Tibial nerve (tissue), 4 donors: ENCODE data around the gene CYP1A2. TPM values are rescaled to one million over a fixed set of nuclear protein-coding genes. Genes with fewer than 3 reads are reported as not detected.

ENCODE experiments used
- DNase-seq, 2 donors: peaks; one replicate each; pipeline ENCODE4 v3.0.0-alpha.2; 2019; ENCODE audit warnings: low spot score in 2 of 2
- H3K27ac ChIP-seq, 4 donors: fragments of 200-600 bp; sonication (generic) in 3 of 4; one replicate each; pipeline ENCODE4 v1.5.1; 2017 to 2019; ENCODE audit warnings: mild to moderate bottlenecking in 1 of 4
- H3K27me3 ChIP-seq, 2 donors: fragments of 200-600 bp; sonication (generic) in 1 of 2; one replicate each; pipeline versions ENCODE4 v1.5.1 to v1.6.0; 2017 to 2019
- H3K36me3 ChIP-seq, 3 donors: fragments of 200-600 bp; sonication (generic); one replicate each; pipeline ENCODE4 v1.5.1; 2018 to 2019
- H3K4me1 ChIP-seq, 4 donors: fragments of 200-600 bp; sonication (generic) in 3 of 4; one replicate each; pipeline ENCODE4 v1.5.1; 2017 to 2019
- H3K4me3 ChIP-seq, 4 donors: fragments of 200-600 bp; sonication (generic) in 3 of 4; one replicate each; pipeline ENCODE4 v1.5.1; 2017 to 2019; ENCODE audit warnings: mild to moderate bottlenecking in 1 of 4, moderate library complexity in 1 of 4
- H3K9me3 ChIP-seq, 4 donors: fragments of 200-600 bp; sonication (generic) in 3 of 4; one replicate each; pipeline ENCODE4 v1.5.1; 2017 to 2019
- CTCF ChIP-seq, 5 experiments: fragments of 200-600 bp in 3 of 5; fragments of 450-650 bp in 2 of 5; sonication (generic) in 3 of 5; IDR thresholded peaks; one replicate each; pipeline ENCODE4 v1.5.1; 2016 to 2019; ENCODE audit warnings: antibody characterized with exemption in 5 of 5, mild to moderate bottlenecking in 3 of 5, moderate library complexity in 2 of 5
- EP300 ChIP-seq, 2 donors: sonication (generic); formaldehyde crosslinking; IDR thresholded peaks; one replicate each; pipeline ENCODE4 v1.6.1; 2017; ENCODE audit warnings: antibody characterized with exemption in 2 of 2, mild to moderate bottlenecking in 1 of 2
- POLR2A ChIP-seq, 2 donors: fragments of 450-650 bp; IDR thresholded peaks; one replicate each; pipeline ENCODE4 v1.6.1; 2017; ENCODE audit warnings: antibody characterized with exemption in 2 of 2, mild to moderate bottlenecking in 2 of 2, moderate library complexity in 2 of 2
- WGBS, 2 donors: methylation state at CpG; one replicate each; pipeline ENCODE4 v1.1.5; 2018; 5-methylcytosine and 5-hydroxymethylcytosine counted together
- total RNA-seq, 4 donors: library from RNA; depleted of rRNA; stranded (reverse); fragments of >200 nt; gene quantifications; one replicate each; pipeline ENCODE4 v1.1.0, GENCODE V29; 2016

Gene CYP1A2
- total RNA-seq, 4 donors from 2014 or later, result not detected

- 77 to 87% methylated on average over 5 of the region's 5 CpGs for WGBS, 2 donors
- Histone ChIP-seq H3K9me3 (no peaks in the 10 kb centered on the region), H3K4me1 (peaks cover 0 to 50% (median 37%) of the 10 kb centered on the region in 4 donors), H3K27me3 (peaks cover 0 to under 1% of the 10 kb centered on the region in 2 donors), H3K4me3 (no peak overlapping the region), H3K27ac (peak overlapping the region; percentile 17 to 71 (median 52)), H3K36me3 (no peaks in the 10 kb centered on the region)
- TF ChIP-seq EP300 (IDR thresholded peaks at IDR 0.05), result no peak
- no peak for TF ChIP-seq POLR2A (IDR thresholded peaks at IDR 0.05)
- no peak for TF ChIP-seq CTCF (IDR thresholded peaks at IDR 0.05)
- no peak for DNase-seq
These were observed 24.7 kb downstream of the CYP1A2 start for GRCh38 chr15:74773329-74773728.

GRCh38 chr15:74773731-74774252, 25.1 kb downstream of the CYP1A2 start:
- Histone ChIP-seq H3K4me3 (no peak overlapping the region), H3K4me1 (peaks cover 0 to 55% (median 34%) of the 10 kb centered on the region in 4 donors), H3K27me3 (no peaks in the 10 kb centered on the region), H3K27ac (peak overlapping the region; percentile 17 to 74 (median 69)), H3K36me3 (no peaks in the 10 kb centered on the region), H3K9me3 (no peaks in the 10 kb centered on the region)
- no peak for TF ChIP-seq POLR2A (IDR thresholded peaks at IDR 0.05)
- TF ChIP-seq EP300 (IDR thresholded peaks at IDR 0.05), result peak in 1 of 2 donors; percentile 15
- 36 to 54% methylated on average over 5 of the region's 5 CpGs for WGBS, 2 donors
- no peak for DNase-seq

GRCh38 chr15:74775132-74775562, 26.5 kb downstream of the CYP1A2 start:
- Histone ChIP-seq H3K4me3 (no peak overlapping the region), H3K9me3 (no peaks in the 10 kb centered on the region), H3K4me1 (peaks cover 0 to 65% (median 38%) of the 10 kb centered on the region in 4 donors), H3K27me3 (no peaks in the 10 kb centered on the region), H3K27ac (peak overlapping the region in 1 of 4 donors; percentile 4), H3K36me3 (no peaks in the 10 kb centered on the region)
- TF ChIP-seq EP300 (IDR thresholded peaks at IDR 0.05) (no peak), POLR2A (IDR thresholded peaks at IDR 0.05) (no peak), CTCF (IDR thresholded peaks at IDR 0.05) (no peak)
- DNase-seq, result no peak
- WGBS, 2 donors, result 70 to 79% methylated on average over 5 of the region's 5 CpGs

DNA sequence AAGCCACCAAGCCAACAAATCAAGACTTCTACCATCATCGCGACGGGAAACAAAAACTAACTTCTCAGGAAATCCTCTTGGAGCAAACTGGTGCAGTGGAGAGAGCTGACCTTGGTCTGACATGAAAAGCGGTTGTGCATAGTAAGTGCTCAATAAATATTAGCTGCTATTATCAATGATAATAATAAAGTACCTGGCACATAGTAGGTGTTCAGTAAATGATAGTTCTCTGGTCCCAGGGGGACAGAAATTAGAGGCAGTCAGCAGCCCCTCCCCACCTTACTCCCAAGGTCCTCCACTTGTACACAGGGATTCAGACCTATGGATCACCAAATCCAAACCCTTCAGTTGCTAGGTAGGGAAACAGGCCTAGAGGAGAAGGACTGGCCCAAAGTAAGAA, 27.2 kb downstream of the CYP1A2 start:
- DNase-seq, result no peak
- no peak overlapping the region for H3K4me3 ChIP-seq
- H3K27me3 ChIP-seq, result no peaks in the 10 kb centered on the region
- H3K27ac ChIP-seq, result no peak overlapping the region
- H3K9me3 ChIP-seq, result no peaks in the 10 kb centered on the region
- no peaks in the 10 kb centered on the region for H3K36me3 ChIP-seq
- peaks cover 0 to 71% (median 40%) of the 10 kb centered on the region in 4 donors for H3K4me1 ChIP-seq
- 88% methylated on average over 4 of the region's 4 CpGs for WGBS, 2 donors
- TF ChIP-seq EP300 (IDR thresholded peaks at IDR 0.05) (no peak), CTCF (IDR thresholded peaks at IDR 0.05) (no peak), POLR2A (IDR thresholded peaks at IDR 0.05) (no peak)

DNA sequence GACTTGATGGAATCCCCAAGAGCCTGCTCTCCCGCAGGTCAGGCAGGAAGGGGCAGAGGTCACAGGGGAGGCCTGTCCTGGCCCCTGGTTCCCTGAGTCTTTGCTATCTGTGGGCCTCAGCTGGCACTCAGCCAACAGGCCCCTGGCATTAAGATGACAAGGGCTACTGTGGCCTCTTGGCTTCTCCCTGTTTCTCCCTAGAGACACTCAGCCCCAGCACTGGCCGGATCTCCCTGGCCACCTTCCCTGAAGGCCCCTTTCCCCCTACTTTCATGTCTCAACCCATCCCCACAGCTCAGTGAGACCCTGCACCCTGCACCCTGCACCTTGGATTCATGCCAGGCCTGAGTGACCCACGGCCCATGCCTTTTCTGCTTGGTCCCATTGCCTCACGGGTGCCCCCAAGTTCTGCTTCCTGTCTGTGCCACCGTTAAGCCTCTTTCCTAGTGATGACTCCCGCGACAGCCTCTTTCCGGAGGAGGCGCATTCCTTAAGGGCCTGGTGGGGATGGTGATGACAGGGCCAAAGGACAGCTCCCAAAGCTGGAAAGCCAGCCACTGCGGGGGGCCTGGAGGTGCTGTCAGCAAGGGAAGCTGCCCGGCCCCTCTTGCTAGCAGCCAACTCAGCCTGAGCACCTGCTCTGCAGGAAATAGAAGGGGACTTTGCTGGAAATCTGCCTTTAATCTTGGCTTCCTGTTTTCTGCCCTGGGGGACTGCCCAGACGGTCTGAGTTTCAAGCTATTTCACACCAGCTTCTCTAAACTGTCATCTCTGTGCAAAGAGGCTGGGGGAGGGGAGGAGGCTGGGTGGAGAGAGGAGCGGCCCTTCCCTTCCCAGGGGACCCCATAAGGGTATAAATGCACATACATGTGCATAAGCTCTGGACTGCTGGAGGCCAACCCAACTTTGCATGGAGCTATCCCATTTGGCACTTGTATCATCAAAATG, 28.4 kb downstream of the CYP1A2 start:
- TF ChIP-seq POLR2A (IDR thresholded peaks at IDR 0.05), result no peak
- no peak for TF ChIP-seq EP300 (IDR thresholded peaks at IDR 0.05)
- TF ChIP-seq CTCF (IDR thresholded peaks at IDR 0.05), result no peak
- WGBS, 2 donors, result 26% methylated on average over 13 of the region's 13 CpGs
- H3K27ac ChIP-seq, result peak overlapping the region in 3 of 4 donors; percentile 1 to 70 (median 31)
- peaks cover 0 to 71% (median 41%) of the 10 kb centered on the region in 4 donors for H3K4me1 ChIP-seq
- no peak overlapping the region for H3K4me3 ChIP-seq
- no peaks in the 10 kb centered on the region for H3K36me3 ChIP-seq
- DNase-seq, result no peak
- no peaks in the 10 kb centered on the region for H3K9me3 ChIP-seq
- H3K27me3 ChIP-seq, result no peaks in the 10 kb centered on the region
